Body of pancreas (tissue), 4 donors: Measurements from ENCODE around the gene OPN1MW3.

Source experiments
- CTCF ChIP-seq, 7 experiments: fragments of 450-650 bp in 4 of 7; fragments of 200-600 bp in 3 of 7; sonication (generic) in 3 of 7; IDR thresholded peaks; one replicate each; pipeline ENCODE4 v1.5.1; 2016 to 2019; ENCODE audit warnings: antibody characterized with exemption in 7 of 7
- POLR2A ChIP-seq, 3 donors: fragments of 450-650 bp; IDR thresholded peaks; one replicate each; pipeline ENCODE4 v1.6.1; 2016; ENCODE audit warnings: antibody characterized with exemption in 3 of 3, mild to moderate bottlenecking in 2 of 3

- TF ChIP-seq CTCF (IDR thresholded peaks at IDR 0.05) (no peak), POLR2A (IDR thresholded peaks at IDR 0.05) (no peak)
These were observed 58.0 kb downstream of the OPN1MW3 start for GRCh38 chrX:154315416-154315815.
